ENCODE data around the gene FAM50A. TPM values are rescaled to one million over a fixed set of nuclear protein-coding genes. Genes with fewer than 3 reads are reported as not detected.
A peak's percentile ranks its signal among the peaks of the same experiment; 100 is the strongest.

Gene FAM50A
- total RNA-seq, 1 donor from 2014 or later, result 52.4 TPM

DNA sequence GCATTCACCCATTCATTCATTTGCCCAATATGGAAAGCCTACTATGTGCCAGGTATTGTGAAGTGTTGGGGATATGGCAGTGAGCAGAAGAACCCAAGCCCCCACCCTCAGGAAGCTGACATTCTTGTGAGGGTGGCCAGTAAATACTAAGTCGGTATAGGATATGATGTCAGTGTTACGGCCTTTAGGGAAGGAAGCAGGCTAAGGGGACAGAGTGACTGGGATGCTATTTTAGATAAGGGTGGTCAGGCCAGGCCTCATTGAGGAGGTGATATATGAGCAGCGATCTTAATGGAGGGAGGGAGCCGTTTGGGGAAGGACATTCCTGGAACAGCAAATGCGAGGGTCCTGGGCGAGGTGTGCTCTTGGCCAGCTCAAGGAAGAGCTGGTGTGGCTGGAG lies 13.5 kb upstream of the FAM50A start:
- Histone ChIP-seq H3K4me3 (no peak overlapping the region), H3K4me1 (peaks cover 2 to 8% of the 10 kb centered on the region in 2 donors), H3K27ac (no peak overlapping the region), H3K9me3 (no peaks in the 10 kb centered on the region), H3K36me3 (peaks cover 11 to 12% of the 10 kb centered on the region in 2 donors), H3K27me3 (no peaks in the 10 kb centered on the region)
- intact Hi-C loops (cut with DNase I), result no loop called here
- DNase-seq (ENCODE audit: low spot score in 2 of 2), result no peak
- TF ChIP-seq, protein P1, sequence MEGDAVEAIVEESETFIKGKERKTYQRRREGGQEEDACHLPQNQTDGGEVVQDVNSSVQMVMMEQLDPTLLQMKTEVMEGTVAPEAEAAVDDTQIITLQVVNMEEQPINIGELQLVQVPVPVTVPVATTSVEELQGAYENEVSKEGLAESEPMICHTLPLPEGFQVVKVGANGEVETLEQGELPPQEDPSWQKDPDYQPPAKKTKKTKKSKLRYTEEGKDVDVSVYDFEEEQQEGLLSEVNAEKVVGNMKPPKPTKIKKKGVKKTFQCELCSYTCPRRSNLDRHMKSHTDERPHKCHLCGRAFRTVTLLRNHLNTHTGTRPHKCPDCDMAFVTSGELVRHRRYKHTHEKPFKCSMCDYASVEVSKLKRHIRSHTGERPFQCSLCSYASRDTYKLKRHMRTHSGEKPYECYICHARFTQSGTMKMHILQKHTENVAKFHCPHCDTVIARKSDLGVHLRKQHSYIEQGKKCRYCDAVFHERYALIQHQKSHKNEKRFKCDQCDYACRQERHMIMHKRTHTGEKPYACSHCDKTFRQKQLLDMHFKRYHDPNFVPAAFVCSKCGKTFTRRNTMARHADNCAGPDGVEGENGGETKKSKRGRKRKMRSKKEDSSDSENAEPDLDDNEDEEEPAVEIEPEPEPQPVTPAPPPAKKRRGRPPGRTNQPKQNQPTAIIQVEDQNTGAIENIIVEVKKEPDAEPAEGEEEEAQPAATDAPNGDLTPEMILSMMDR (IDR thresholded peaks at IDR 0.05), result no peak

DNA sequence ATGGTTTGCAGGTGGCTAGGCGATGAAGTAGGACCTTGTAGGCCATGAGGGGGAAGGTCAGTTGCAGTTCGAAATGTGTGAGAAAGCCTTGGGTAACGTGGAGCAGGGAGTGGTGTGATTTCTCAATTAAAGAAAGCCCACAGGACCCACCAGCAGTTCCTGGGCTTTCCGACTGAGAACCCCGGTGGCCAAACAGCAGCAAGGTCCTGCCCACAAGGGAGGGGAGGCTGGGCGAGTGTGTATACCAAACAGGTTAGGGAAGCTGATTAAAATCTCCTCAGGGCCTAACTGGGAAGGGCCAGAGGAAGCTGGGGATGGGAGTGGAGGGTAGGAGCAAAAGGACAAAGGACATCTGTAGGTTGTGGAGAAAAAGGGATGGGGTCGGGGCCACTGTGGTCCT lies 13.0 kb upstream of the FAM50A start:
- no peak overlapping the region for H3K4me3 ChIP-seq
- no peaks in the 10 kb centered on the region for H3K27me3 ChIP-seq
- intact Hi-C loops (cut with DNase I), result no loop called here

DNA sequence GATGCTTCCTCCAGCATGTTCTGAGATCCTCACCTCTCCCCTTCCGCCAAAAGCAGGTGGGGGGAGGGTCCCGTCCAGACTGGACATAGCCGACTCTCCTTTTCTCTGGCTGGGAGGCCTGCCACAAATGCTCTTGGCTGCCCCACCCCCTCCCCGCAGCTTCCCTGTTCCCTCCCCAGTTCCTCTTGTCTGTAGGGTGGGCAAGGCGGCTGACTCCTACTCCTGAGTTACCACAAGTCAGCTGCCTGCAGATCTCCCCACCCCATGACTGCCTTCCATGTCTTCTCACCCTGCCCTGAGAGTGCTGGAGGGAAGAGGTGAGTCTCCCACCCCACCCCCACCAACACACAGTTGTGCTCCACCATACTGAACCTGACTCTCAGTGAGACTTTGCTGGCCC lies 12.6 kb upstream of the FAM50A start:
- Histone ChIP-seq H3K36me3 (peaks cover 11 to 12% of the 10 kb centered on the region in 2 donors), H3K4me1 (peaks cover 4 to 8% of the 10 kb centered on the region in 2 donors), H3K27me3 (no peaks in the 10 kb centered on the region), H3K4me3 (no peak overlapping the region), H3K9me3 (no peaks in the 10 kb centered on the region), H3K27ac (no peak overlapping the region)
- intact Hi-C loops (cut with DNase I), result no loop called here
- TF ChIP-seq, protein P1 (IDR thresholded peaks at IDR 0.05), result no peak
- peak in 1 of 2 donors; percentile 28 for DNase-seq (ENCODE audit: low spot score in 2 of 2)

More for the DNA sequence above, 13.0 kb upstream of the FAM50A start:
- Histone ChIP-seq H3K36me3 (peaks cover 11 to 12% of the 10 kb centered on the region in 2 donors), H3K27ac (no peak overlapping the region), H3K4me1 (peaks cover 2 to 8% of the 10 kb centered on the region in 2 donors), H3K9me3 (no peaks in the 10 kb centered on the region)
- DNase-seq (ENCODE audit: low spot score in 2 of 2), result no peak
- TF ChIP-seq, protein P1 (IDR thresholded peaks at IDR 0.05), result no peak

DNA sequence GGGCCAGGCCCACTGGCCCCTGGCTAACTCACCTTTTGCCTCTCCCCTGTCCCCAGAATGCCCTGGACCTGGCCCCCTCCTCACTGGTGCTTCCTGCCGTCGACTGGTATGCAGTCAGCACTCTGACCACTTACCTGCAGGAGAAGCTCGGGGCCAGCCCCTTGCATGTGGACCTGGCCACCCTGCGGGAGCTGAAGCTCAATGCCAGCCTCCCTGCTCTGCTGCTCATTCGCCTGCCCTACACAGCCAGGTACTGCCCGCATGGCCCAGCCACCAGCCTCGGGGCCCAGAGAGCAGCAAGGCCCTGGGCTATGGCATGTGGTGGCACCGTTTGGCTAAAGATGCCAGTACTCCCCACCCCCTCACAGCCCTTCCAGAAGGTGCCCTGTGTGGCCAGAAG lies 11.7 kb upstream of the FAM50A start:
- intact Hi-C loops (cut with DNase I), result no loop called here

DNA sequence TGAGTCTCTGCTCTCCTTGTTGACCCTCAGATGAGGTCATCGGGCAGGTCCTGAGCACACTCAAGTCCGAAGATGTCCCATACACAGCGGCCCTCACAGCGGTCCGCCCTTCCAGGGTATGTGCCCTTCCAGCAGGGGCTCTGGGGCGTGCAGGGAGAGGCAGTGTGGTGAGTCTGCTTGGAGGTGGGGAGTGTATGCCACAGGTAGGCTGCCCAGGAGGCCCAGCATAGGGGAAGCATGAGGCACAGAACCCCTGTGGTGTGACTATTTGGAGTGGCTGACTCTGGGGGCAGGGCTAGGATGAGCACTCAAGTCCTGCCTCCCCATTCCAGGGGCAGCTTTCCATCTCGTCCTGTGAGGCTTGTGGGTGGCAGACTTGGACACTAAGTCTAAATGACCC lies 10.3 kb upstream of the FAM50A start:
- H3K4me3 ChIP-seq, result no peak overlapping the region
- H3K9me3 ChIP-seq, result no peaks in the 10 kb centered on the region
- no peak for DNase-seq (ENCODE audit: low spot score in 2 of 2)
- peaks cover 11 to 12% of the 10 kb centered on the region in 2 donors for H3K36me3 ChIP-seq
- H3K27me3 ChIP-seq, result no peaks in the 10 kb centered on the region
- peaks cover 3 to 9% of the 10 kb centered on the region in 2 donors for H3K4me1 ChIP-seq
- TF ChIP-seq, protein P1 (IDR thresholded peaks at IDR 0.05), result no peak
- H3K27ac ChIP-seq, result no peak overlapping the region
- intact Hi-C loops (cut with DNase I), result no loop called here

More for the DNA sequence above, 11.7 kb upstream of the FAM50A start:
- H3K27ac ChIP-seq, result no peak overlapping the region
- TF ChIP-seq, protein P1 (IDR thresholded peaks at IDR 0.05), result no peak
- no peaks in the 10 kb centered on the region for H3K27me3 ChIP-seq
- H3K9me3 ChIP-seq, result no peaks in the 10 kb centered on the region
- H3K4me3 ChIP-seq, result no peak overlapping the region
- H3K4me1 ChIP-seq, result peaks cover 5 to 8% of the 10 kb centered on the region in 2 donors
- no peak for DNase-seq (ENCODE audit: low spot score in 2 of 2)
- peaks cover 11 to 12% of the 10 kb centered on the region in 2 donors for H3K36me3 ChIP-seq

Measured in ascending aorta (tissue), 2 donors.